HTERT RPE-1 (cell line): ENCODE results near the gene C2CD4B.

Source experiments
- in situ Hi-C: fragments of 300-500 bp; cut with MboI; formaldehyde crosslinking; loops from 4 replicates; pipeline ENCODE4 v1.14.3; 2020; ENCODE audit warnings: low sequenced_read_pairs

The C2CD4B gene

GRCh38 chr15:62119874-62120273, 45.2 kb downstream of the C2CD4B start:
- in situ Hi-C loops: no loop called here

GRCh38 chr15:62119227-62119864, 45.7 kb downstream of the C2CD4B start:
- in situ Hi-C loops: no loop called here

- in situ Hi-C loops: no loop called here
Measured at GRCh38 chr15:62118520-62119226, 46.4 kb downstream of the C2CD4B start.

GRCh38 chr15:62115847-62116246, 49.2 kb downstream of the C2CD4B start:
- in situ Hi-C loops: no loop called here
